Measurements from ENCODE around the gene MISP3.
"Not testable (repeated sequence)": the region's sequence is repeated elsewhere in the genome, so short reads cannot be mapped to it uniquely, and the experiment has no call there.

MISP3 gene

DNA sequence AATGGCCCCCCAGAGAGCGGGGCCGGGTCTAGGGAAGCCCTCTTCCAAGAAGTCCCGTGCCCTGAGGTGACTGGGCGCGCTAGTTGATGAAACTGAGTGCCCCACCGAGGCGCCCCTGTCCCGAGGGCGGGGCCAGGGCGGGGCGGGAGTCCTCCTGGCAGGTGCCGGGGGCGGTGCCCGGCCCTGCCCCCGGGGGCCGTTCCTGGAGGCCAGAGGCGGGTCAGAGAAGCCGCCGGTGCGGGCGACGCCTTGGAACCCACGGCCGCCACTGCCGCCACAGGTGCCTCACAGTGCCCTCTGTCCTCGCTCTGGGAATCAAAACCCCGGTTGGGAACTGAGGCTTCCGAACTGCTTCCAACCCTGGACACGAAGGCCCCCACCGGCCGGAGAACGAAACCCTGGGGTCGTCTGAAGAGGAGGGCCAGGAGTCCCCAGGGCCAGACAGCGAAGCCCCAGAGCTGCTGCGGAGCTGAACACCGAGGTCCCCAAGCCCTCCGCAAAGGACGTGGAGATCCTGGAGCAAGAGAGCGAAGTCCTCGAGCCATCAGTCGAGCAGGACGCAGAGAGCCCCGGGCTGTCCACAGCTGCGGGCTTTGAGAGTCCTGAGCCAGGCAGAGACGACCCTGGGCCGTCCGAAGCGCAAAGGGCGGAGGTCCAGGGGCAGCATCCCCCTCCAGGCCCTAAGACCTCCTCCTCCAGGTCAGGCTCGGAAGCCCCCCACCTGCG lies at the start of gene MISP3:
MISP3 (plus strand) TSS at position 252 of the 726 bp plus-strand sequence. CDS start 524 bp downstream, outside the sequence.
- no peak for DNase-seq (ENCODE audit: low spot score)

DNA sequence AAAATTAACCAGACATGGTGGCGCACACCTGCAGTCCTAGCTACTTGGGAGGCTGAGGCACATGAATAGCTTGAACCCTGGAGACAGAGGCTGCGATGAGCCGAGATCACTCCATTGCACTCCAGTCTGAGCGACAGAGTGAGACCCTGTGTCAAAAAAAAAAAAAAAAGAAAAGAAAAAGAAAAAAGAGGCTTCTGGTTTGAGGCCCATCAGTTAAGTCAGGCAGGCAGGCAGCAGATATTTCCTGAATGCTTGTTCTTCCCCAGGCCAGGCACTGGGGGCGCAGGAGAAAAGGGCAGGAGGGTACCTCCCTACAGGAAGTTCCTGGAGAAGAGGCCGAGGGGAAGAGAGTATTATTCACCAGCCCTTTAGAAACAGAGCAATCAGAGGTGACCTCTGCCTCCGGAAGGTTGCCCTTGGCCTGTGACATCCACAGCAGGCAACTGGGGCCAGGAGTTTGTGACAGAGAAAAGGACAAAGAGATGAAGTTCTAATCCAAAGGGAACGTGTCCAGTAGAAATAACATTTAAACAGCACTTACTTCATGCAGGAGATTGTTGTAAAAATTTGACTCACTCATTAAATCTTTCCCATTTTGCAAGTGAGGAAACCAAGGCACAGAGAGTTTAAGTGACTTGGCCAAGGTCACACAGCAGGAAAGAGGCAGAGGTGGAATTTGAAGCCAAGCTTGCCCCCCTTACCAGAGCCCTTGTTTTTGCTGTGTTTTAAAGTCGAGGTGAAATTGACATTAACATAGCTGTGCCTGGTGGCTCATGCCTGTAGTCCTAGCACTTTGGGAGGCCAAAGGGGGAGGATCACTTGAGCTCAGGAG lies 49.0 kb upstream of the MISP3 start:
- DNase-seq (ENCODE audit: low spot score), result peak; percentile 72

GRCh38 chr19:14026652-14027192 lies 45.9 kb upstream of the MISP3 start:
- not testable (repeated sequence) for DNase-seq (ENCODE audit: low spot score)

DNA sequence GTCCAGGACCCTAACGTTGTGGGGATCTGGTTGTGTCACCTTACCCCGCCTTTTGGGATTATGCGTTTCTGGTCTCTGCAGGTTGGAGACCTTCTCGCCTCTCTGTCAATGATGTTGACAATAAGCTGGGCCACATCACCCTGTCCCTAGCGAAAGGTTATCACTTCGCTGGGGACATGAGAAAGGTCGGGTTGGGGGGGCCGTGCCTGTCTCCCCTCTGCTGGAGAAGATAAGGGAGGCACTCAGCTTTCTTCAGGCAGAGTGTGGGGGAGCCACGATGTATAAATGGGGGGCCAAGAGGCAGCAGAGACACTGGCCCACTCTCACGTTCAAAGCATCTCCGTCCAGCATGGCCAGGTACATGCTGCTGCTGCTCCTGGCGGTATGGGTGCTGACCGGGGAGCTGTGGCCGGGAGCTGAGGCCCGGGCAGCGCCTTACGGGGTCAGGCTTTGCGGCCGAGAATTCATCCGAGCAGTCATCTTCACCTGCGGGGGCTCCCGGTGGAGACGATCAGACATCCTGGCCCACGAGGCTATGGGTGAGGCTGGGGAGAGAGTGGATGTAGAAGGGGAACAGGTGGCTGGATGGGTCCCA lies 44.6 kb upstream of the MISP3 start, which contains the start of gene RLN3:
RLN3 (plus strand) TSS at position 293 of the 595 bp plus-strand sequence; CDS start at position 350, 57 bp downstream.
- no peak for DNase-seq (ENCODE audit: low spot score)

GRCh38 chr19:14028901-14029300 lies 43.7 kb upstream of the MISP3 start:
- no peak for DNase-seq (ENCODE audit: low spot score)

GRCh38 chr19:14030997-14031718 lies 41.4 kb upstream of the MISP3 start:
- no peak for DNase-seq (ENCODE audit: low spot score)

DNA sequence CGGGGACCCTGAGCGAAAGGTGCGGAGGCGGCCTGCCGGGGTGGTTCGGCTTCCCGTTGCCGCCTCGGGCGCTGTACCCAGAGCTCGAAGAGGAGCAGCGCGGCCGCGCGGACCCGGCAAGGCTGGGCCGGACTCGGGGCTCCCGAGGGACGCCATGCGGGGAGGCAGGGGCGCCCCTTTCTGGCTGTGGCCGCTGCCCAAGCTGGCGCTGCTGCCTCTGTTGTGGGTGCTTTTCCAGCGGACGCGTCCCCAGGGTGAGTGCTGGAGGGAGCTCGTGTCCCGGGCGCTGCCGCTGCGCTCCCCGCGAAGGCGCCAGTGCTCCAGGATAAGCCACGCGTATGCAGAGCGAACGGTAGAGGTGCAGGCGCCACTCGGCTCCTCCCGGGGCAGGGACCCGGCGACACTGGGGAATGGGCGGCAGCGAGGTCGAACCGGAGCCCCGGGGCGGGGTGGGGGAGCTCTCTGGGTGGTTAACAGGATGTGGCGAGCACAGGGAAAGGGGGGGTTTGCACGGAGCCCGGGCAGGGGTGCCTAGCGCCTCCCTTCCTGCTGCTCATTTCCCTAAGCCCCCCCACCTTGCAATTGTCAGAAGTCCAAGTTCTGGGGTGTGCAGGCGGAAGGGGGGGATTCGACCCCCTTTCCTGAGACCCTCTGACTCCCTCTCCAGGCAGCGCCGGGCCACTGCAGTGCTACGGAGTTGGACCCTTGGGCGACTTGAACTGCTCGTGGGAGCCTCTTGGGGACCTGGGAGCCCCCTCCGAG lies 40.7 kb upstream of the MISP3 start, which contains the start of gene IL27RA:
IL27RA (plus strand) TSS at position 44 of the 762 bp plus-strand sequence; CDS start at position 155, 111 bp downstream.
- peak; percentile 63 for DNase-seq (ENCODE audit: low spot score)

DNA sequence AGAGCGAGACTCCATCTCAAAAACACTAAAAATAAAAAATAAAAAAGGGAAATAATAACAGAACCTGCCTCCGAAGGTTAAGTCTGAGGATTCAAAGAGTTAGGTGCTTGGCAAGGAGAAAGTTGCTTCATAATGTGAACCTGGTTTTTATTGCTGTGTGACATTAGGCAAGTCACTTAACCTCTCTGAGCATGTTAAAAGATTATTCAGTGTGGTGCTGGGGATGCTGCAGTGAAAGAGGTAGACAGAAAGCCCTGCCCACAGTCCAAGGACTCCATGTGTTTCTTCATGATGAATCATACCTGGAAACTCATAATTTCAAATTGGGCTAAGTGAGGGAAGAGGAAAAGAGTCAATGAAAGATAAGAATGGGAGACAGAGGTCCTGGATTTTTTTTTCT lies 38.6 kb upstream of the MISP3 start:
- DNase-seq (ENCODE audit: low spot score), result no peak

- not testable (repeated sequence) for DNase-seq (ENCODE audit: low spot score)
Measured at GRCh38 chr19:14035159-14035558, 37.4 kb upstream of the MISP3 start.

DNA sequence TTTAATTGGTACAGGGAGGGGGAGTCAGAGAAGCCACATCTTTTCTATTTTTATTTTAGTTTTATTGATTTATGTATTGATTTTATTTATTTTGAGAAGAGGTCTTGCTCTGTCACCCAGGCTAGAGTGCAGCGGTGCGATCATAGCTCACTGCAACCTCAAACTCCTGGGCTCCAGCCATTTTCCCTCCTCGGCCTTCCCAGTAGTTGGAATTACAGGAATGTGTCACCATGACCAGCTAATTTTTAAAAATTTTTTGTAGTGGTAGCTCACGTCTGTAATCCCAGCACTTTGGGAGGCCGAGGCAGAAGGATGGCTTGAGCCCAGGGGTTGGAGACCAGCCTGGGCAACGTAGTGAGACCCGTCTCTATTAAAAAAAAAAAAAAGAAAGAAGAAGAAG lies 36.9 kb upstream of the MISP3 start:
- DNase-seq (ENCODE audit: low spot score), result no peak

- DNase-seq (ENCODE audit: low spot score), result no peak
Measured at GRCh38 chr19:14039181-14039580, 33.4 kb upstream of the MISP3 start.

GRCh38 chr19:14042659-14043608 lies 29.7 kb upstream of the MISP3 start:
- DNase-seq (ENCODE audit: low spot score), result peak; percentile 70

- DNase-seq (ENCODE audit: low spot score), result not testable (repeated sequence)
Measured at GRCh38 chr19:14047866-14048265, 24.7 kb upstream of the MISP3 start.

GRCh38 chr19:14048443-14049153 lies 24.0 kb upstream of the MISP3 start:
- peak; percentile 63 for DNase-seq (ENCODE audit: low spot score)

GRCh38 chr19:14050512-14050911 lies 22.1 kb upstream of the MISP3 start:
- DNase-seq (ENCODE audit: low spot score), result no peak

DNA sequence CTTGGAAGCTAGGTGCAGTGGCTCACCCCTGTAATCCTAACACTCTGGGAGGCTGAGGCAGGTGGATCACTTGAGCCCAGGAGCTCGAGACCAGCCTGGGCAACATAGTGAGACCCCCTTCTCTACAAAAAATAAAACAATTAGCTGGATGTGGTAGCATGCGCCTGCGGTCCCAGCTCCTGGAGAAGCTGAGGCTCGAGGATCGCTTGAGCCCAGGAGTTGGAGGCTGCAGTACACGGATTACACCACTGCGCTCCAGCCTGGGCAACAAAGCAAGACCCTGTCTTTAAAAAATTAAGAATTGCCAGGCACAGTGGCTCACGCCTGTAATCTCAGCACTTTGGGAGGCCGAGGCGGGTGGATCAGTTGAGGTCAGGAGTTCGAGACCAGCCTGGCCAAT lies 21.6 kb upstream of the MISP3 start:
- not testable (repeated sequence) for DNase-seq (ENCODE audit: low spot score)

- DNase-seq (ENCODE audit: low spot score), result no peak
Measured at GRCh38 chr19:14051980-14052379, 20.6 kb upstream of the MISP3 start.

- DNase-seq (ENCODE audit: low spot score), result no peak
Measured at GRCh38 chr19:14052470-14052869, 20.1 kb upstream of the MISP3 start.

DNA sequence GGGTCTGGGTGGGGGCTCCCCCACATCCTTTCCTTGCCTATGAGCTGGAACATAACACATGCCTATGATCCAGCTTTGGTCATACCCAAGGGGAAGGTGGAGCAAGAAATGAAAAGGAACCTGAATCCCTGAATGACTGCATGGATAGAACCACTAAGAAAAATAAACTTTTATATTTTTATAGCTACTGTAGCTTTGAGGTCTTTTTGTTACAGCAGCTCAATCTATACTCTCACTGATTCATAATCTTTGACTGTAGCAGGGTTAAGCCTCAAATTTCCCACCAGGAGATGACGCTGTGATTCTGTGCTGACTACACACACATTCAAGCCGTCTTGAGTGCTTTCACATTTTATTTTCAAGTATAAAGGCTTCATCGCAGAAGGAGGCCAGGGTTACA lies 19.6 kb upstream of the MISP3 start:
- DNase-seq (ENCODE audit: low spot score), result no peak

Measured in hepatic stellate cell (primary cell).